ENCODE data around the gene PTPDC1.

Gene PTPDC1

DNA sequence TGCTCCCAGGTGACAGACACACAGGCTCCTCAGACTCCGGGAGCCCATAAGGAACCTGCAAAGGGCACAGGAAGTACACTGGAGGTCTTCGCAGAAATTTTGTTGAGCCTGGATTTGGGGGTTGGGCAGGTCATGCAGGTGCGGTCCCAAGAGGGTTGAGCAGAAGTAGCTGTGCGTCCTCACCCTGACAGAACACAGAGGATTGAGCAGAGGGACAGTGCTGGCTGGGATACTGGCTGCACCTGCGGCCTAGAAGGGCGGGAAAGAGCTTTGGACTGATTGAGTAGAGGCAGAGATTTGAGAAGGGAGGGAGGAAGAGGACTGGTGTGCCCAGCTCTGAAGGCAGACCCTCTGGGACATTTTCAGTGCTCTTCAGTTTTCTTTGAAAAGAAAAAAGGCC, 65.4 kb downstream of the PTPDC1 start:
- TF ChIP-seq, protein P1, sequence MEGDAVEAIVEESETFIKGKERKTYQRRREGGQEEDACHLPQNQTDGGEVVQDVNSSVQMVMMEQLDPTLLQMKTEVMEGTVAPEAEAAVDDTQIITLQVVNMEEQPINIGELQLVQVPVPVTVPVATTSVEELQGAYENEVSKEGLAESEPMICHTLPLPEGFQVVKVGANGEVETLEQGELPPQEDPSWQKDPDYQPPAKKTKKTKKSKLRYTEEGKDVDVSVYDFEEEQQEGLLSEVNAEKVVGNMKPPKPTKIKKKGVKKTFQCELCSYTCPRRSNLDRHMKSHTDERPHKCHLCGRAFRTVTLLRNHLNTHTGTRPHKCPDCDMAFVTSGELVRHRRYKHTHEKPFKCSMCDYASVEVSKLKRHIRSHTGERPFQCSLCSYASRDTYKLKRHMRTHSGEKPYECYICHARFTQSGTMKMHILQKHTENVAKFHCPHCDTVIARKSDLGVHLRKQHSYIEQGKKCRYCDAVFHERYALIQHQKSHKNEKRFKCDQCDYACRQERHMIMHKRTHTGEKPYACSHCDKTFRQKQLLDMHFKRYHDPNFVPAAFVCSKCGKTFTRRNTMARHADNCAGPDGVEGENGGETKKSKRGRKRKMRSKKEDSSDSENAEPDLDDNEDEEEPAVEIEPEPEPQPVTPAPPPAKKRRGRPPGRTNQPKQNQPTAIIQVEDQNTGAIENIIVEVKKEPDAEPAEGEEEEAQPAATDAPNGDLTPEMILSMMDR (IDR thresholded peaks at IDR 0.05; ENCODE audit: insufficient read depth, low read depth, low read length, missing control alignments): no peak
- H3K4me3 ChIP-seq (ENCODE audit: low read length): no peak overlapping the region
- no peak for DNase-seq (ENCODE audit: low read depth)

DNA sequence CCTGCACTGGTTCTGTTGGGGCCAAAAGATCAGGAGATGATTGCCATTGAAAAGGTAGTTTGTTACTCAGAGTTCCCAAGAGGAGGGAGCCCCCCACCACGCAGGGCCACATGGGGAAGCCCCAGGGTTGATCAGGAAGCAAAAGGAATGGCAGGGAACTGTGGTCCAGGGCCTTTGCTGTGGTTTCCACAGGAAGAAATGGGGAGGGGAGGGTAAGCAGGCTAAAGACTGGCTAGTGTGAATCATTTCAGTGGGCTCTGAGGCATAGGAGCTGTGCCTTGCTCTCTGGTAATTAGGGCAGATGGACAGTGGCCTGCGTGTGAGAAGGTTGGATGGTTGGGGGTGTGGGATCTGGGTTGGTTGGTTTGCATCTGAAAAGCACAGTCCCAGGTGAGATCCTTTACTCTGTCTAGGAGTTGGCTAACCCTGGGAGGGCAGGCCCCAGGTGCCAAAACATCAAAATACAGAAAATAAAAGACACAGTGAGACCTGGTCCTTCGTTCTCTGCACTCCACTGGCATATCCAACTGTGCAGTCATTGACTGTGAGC, 66.1 kb downstream of the PTPDC1 start:
- TF ChIP-seq, protein P1 (IDR thresholded peaks at IDR 0.05; ENCODE audit: insufficient read depth, low read depth, low read length, missing control alignments): no peak
- no peak overlapping the region for H3K4me3 ChIP-seq (ENCODE audit: low read length)
- no peak for DNase-seq (ENCODE audit: low read depth)

DNA sequence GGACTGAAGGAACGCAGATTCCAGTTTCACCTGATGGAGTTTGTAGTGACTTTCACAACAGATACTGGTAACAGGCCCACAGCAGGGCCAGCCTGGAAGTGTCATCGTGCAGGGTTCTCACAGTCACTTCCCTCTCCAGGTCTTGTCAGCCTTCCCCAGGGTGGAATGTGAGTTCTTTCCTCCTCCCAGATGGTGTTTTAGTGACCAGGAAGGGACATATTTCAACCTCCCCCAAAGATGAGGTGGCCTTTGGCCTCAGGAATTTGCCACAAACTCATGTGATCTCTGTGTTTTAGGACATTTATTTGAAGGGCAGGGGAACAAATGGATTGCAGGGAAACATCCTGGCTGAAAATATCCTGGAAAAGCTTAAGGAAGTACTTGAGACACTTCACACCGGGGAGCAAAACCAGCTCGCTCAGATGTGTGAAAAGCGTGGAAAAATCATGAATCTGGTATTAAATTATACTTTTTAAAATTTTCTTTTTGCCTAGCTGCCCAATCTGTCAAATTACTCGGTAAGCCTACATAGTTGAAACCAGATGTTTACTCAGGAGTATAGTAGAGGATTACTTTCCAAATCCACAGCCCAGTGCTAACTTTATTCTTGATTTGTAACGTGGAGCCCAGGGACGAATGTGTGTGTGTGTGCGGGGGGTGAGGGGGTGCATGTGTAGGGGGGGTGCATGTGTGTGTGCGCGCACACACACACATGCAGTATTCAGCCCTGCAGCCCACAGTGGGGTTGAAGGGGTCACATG, 66.8 kb downstream of the PTPDC1 start:
- DNase-seq (ENCODE audit: low read depth): no peak
- TF ChIP-seq, protein P1 (IDR thresholded peaks at IDR 0.05; ENCODE audit: insufficient read depth, low read depth, low read length, missing control alignments): no peak
- no peak overlapping the region for H3K4me3 ChIP-seq (ENCODE audit: low read length)

DNA sequence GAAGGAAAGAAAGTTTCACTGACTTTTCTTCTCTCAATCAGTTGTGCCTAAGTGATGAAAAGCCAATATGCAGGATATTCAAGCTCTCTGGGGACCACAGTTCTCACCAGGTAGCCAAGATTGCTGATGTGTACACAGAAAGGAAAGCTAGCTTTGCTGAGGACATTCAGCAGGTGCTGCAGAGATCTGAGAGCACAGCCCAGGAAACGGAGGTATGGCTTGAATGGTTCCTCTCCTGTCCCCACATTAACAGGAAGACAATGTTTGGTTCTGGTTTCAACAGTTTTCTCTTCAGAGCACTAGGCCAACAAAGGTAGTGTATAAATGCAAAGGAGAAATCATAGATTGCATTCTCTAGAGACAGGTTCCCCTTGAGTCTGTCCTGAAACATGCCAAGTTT, 69.6 kb downstream of the PTPDC1 start:
- no peak overlapping the region for H3K4me3 ChIP-seq (ENCODE audit: low read length)
- TF ChIP-seq, protein P1 (IDR thresholded peaks at IDR 0.05; ENCODE audit: insufficient read depth, low read depth, low read length, missing control alignments): no peak
- DNase-seq (ENCODE audit: low read depth): no peak

- no peak for DNase-seq (ENCODE audit: low read depth)
- no peak overlapping the region for H3K4me3 ChIP-seq (ENCODE audit: low read length)
- TF ChIP-seq, protein P1 (IDR thresholded peaks at IDR 0.05; ENCODE audit: insufficient read depth, low read depth, low read length, missing control alignments): no peak
Observed at GRCh38 chr9:94156348-94157049, 72.2 kb downstream of the PTPDC1 start.

- peak; percentile 75 for DNase-seq (ENCODE audit: low read depth)
- TF ChIP-seq, protein P1 (IDR thresholded peaks at IDR 0.05; ENCODE audit: insufficient read depth, low read depth, low read length, missing control alignments): no peak
- H3K4me3 ChIP-seq (ENCODE audit: low read length): no peak overlapping the region
Observed at GRCh38 chr9:94157050-94157801, 73.0 kb downstream of the PTPDC1 start.

All from epithelial cell of esophagus (primary cell).